ENCODE results near the gene MGAM2. TPM values are rescaled to one million over a fixed set of nuclear protein-coding genes. Genes with fewer than 3 reads are reported as not detected.

MGAM2 gene
- total RNA-seq, 1 donor, result not detected

GRCh38 chr7:142146124-142146523 lies 34.6 kb downstream of the MGAM2 start:
- DNase-seq (ENCODE audit: low read depth), result no peak
- no peak overlapping the region for H3K4me3 ChIP-seq (ENCODE audit: low read depth, low read length)
- no peak for TF ChIP-seq CTCF (IDR thresholded peaks at IDR 0.05; ENCODE audit: insufficient read depth, low read depth, low read length)

- no peak for TF ChIP-seq CTCF (IDR thresholded peaks at IDR 0.05; ENCODE audit: insufficient read depth, low read depth, low read length)
Observed at GRCh38 chr7:142150356-142150755, 38.8 kb downstream of the MGAM2 start.

GRCh38 chr7:142150869-142151268 lies 39.4 kb downstream of the MGAM2 start:
- no peak for DNase-seq (ENCODE audit: low read depth)
- no peak overlapping the region for H3K4me3 ChIP-seq (ENCODE audit: low read depth, low read length)
- TF ChIP-seq CTCF (IDR thresholded peaks at IDR 0.05; ENCODE audit: insufficient read depth, low read depth, low read length), result no peak

More at GRCh38 chr7:142150356-142150755, 38.8 kb downstream of the MGAM2 start:
- H3K4me3 ChIP-seq (ENCODE audit: low read depth, low read length), result no peak overlapping the region
- DNase-seq (ENCODE audit: low read depth), result no peak

GRCh38 chr7:142152076-142152475 lies 40.6 kb downstream of the MGAM2 start:
- no peak for DNase-seq (ENCODE audit: low read depth)
- TF ChIP-seq CTCF (IDR thresholded peaks at IDR 0.05; ENCODE audit: insufficient read depth, low read depth, low read length), result no peak

GRCh38 chr7:142153400-142153799 lies 41.9 kb downstream of the MGAM2 start:
- no peak for TF ChIP-seq CTCF (IDR thresholded peaks at IDR 0.05; ENCODE audit: insufficient read depth, low read depth, low read length)
- H3K4me3 ChIP-seq (ENCODE audit: low read depth, low read length), result no peak overlapping the region
- no peak for DNase-seq (ENCODE audit: low read depth)

More at GRCh38 chr7:142152076-142152475, 40.6 kb downstream of the MGAM2 start:
- no peak overlapping the region for H3K4me3 ChIP-seq (ENCODE audit: low read depth, low read length)

GRCh38 chr7:142158736-142159496 lies 47.4 kb downstream of the MGAM2 start:
- H3K4me3 ChIP-seq (ENCODE audit: low read depth, low read length), result no peak overlapping the region
- no peak for TF ChIP-seq CTCF (IDR thresholded peaks at IDR 0.05; ENCODE audit: insufficient read depth, low read depth, low read length)
- no peak for DNase-seq (ENCODE audit: low read depth)

GRCh38 chr7:142161921-142162320 lies 50.4 kb downstream of the MGAM2 start:
- DNase-seq (ENCODE audit: low read depth), result no peak
- no peak for TF ChIP-seq CTCF (IDR thresholded peaks at IDR 0.05; ENCODE audit: insufficient read depth, low read depth, low read length)
- H3K4me3 ChIP-seq (ENCODE audit: low read depth, low read length), result no peak overlapping the region
